Large intestine (tissue), 3 donors: ENCODE measurements around the gene NCBP2L. TPM values are rescaled to one million over a fixed set of nuclear protein-coding genes. Genes with fewer than 3 reads are reported as not detected.

Experiments
- DNase-seq, 2 donors: peaks; one replicate each; pipeline versions ENCODE4 v3.0.0 to v3.0.0-alpha.2; 2013
- H3K27ac ChIP-seq: one replicate; pipeline ENCODE4 v1.5.1; 2013; ENCODE audit warnings: low read length
- H3K27me3 ChIP-seq: 2 replicates; pipeline ENCODE4 v1.6.1; 2013; ENCODE audit warnings: low read length; ENCODE audit not compliant: control insufficient read depth, insufficient read depth
- H3K36me3 ChIP-seq: 2 replicates; pipeline ENCODE4 v1.6.1; 2013; ENCODE audit warnings: low read length; ENCODE audit not compliant: control insufficient read depth, insufficient read depth
- H3K4me1 ChIP-seq: one replicate; pipeline ENCODE4 v1.6.1; 2013; ENCODE audit warnings: low read length; ENCODE audit not compliant: control insufficient read depth, insufficient read depth
- H3K4me3 ChIP-seq: one replicate; pipeline ENCODE4 v1.5.1; 2013; ENCODE audit warnings: low read length
- H3K9me3 ChIP-seq: one replicate; pipeline ENCODE4 v1.6.1; 2013; ENCODE audit warnings: mild to moderate bottlenecking, low read depth, low read length, moderate library complexity; ENCODE audit not compliant: control insufficient read depth
- WGBS: methylation state at CpG from one replicate; pipeline ENCODE4 v1.1.5; 2013; ENCODE audit warnings: low lambda C conversion rate; ENCODE audit not compliant: insufficient coverage; 5-methylcytosine and 5-hydroxymethylcytosine counted together
- polyA plus RNA-seq: library from polyadenylated mRNA; unstranded; fragments of 120-200 nt; gene quantifications from one replicate; pipeline ENCODE4 v1.2.1, GENCODE V29; 2013

Gene NCBP2L
- polyA plus RNA-seq, 1 donor: 0.03 TPM

- no peaks in the 10 kb centered on the region for H3K36me3 ChIP-seq
- no peak overlapping the region for H3K4me3 ChIP-seq
- no peaks in the 10 kb centered on the region for H3K27me3 ChIP-seq
- no CpG with 5 or more reads among the region's 7 CpGs for WGBS
- no peak overlapping the region for H3K27ac ChIP-seq
- H3K9me3 ChIP-seq: no peaks in the 10 kb centered on the region
- no peak for DNase-seq
- H3K4me1 ChIP-seq: no peaks in the 10 kb centered on the region
Measured at GRCh38 chrX:107831071-107831730, 53.7 kb downstream of the NCBP2L start.

GRCh38 chrX:107834275-107835201 lies 57.0 kb downstream of the NCBP2L start:
- no peak for DNase-seq
- H3K27ac ChIP-seq: no peak overlapping the region
- H3K27me3 ChIP-seq: no peaks in the 10 kb centered on the region
- whole genome bisulfite sequencing: 100% methylated on average over 1 of the region's 3 CpGs
- H3K9me3 ChIP-seq: no peaks in the 10 kb centered on the region
- H3K36me3 ChIP-seq: no peaks in the 10 kb centered on the region
- no peaks in the 10 kb centered on the region for H3K4me1 ChIP-seq
- no peak overlapping the region for H3K4me3 ChIP-seq

GRCh38 chrX:107836958-107837357 lies 59.4 kb downstream of the NCBP2L start:
- H3K4me3 ChIP-seq: no peak overlapping the region
- no peak overlapping the region for H3K27ac ChIP-seq
- peaks cover 8% of the 10 kb centered on the region for H3K36me3 ChIP-seq
- H3K27me3 ChIP-seq: no peaks in the 10 kb centered on the region
- H3K9me3 ChIP-seq: no peaks in the 10 kb centered on the region
- no peak for DNase-seq
- no peaks in the 10 kb centered on the region for H3K4me1 ChIP-seq
- WGBS: no CpG with 5 or more reads among the region's 2 CpGs

- DNase-seq: no peak
- no peaks in the 10 kb centered on the region for H3K27me3 ChIP-seq
- no peak overlapping the region for H3K27ac ChIP-seq
Measured at GRCh38 chrX:107840971-107841370, 63.4 kb downstream of the NCBP2L start.

GRCh38 chrX:107842715-107843400 lies 65.3 kb downstream of the NCBP2L start:
- DNase-seq: no peak
- Histone ChIP-seq H3K4me1 (peaks cover 2% of the 10 kb centered on the region), H3K27me3 (no peaks in the 10 kb centered on the region), H3K36me3 (peaks cover 8% of the 10 kb centered on the region), H3K9me3 (no peaks in the 10 kb centered on the region), H3K4me3 (no peak overlapping the region), H3K27ac (no peak overlapping the region)
- WGBS: no CpG with 5 or more reads among the region's 6 CpGs

More at GRCh38 chrX:107840971-107841370, 63.4 kb downstream of the NCBP2L start:
- WGBS: no CpG with 5 or more reads among the region's 15 CpGs
- H3K9me3 ChIP-seq: no peaks in the 10 kb centered on the region
- no peak overlapping the region for H3K4me3 ChIP-seq
- peaks cover 2% of the 10 kb centered on the region for H3K4me1 ChIP-seq
- H3K36me3 ChIP-seq: peaks cover 8% of the 10 kb centered on the region

Other genes starting within 250 kb of the NCBP2L start
- gene PRPS1, start 149.2 kb upstream of the NCBP2L start, polyA plus RNA-seq: 27.5 TPM
- 75.5 TPM for gene TSC22D3, start 1.9 kb upstream of the NCBP2L start, polyA plus RNA-seq
- 7.4 TPM for gene MID2, start 48.1 kb downstream of the NCBP2L start, polyA plus RNA-seq
- not detected for gene TEX13B, start 204.6 kb downstream of the NCBP2L start, polyA plus RNA-seq